ENCODE measurements around the gene CXXC5.

CXXC5 gene

GRCh38 chr5:139681112-139681458, 32.9 kb downstream of the CXXC5 start:
- DNase-seq (ENCODE audit: low read depth in 2 of 2): no peak

DNA sequence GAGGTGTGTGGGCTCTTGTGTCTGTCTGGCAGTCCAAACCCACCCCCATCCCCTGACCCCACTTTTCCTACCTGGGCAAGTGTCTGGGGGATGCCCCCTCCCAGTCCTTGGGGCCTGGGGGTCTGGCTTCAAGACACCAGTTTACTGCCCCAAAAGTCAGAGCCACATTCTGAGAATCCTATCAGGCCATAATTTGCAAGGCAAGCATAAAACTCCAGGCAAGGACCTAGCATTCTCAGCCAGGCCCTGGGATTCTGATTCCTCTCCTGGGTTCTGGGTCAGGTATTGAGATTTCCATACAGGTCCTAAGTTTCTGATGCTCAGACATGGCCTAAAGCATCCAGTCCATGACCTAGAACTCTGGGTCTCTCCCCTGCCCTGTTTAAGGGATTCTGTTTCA, 33.3 kb downstream of the CXXC5 start:
- DNase-seq (ENCODE audit: low read depth in 2 of 2): no peak

DNA sequence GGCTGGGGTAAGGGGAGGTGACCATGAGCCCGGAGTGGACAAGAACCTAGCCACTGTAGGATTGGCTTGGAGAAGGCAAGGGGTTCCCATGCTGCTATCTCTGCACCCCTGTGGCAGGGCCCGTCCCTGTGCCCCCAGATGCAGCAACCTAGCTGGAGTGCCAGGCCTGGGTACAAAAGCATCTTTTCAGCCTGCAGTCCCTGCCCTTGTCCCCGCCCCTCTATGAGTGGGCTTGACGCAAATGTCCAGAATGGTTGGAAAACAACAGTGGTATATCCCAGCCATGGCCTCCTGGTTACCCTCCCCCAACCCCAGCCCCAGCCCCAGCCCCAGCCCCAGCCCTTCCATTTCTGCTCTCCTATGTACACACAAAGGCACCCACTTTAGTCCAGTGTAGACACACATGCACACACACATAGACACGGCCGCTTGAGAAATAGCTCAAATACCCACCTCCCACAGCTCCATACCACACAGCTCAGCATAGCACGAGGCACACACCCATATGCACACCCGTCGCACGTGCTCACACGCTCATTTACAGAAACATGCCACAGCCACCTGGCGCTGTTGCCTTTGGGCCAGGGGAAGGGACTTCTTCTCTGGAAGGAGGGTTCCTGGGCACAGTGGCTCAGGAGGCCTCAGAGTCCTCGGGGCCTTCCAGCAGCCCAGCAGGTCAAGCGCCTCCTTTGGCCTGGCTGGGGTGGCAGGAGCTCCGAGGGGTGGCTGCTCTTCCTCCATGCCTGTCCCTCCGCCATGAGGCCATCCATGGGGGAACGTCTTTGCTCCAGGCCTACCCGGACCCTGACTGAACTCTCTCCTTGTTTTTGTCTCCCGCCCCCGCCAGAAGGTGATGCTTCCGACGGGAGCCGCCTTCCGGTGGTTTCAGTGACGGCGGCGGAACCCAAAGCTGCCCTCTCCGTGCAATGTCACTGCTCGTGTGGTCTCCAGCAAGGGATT, 34.1 kb downstream of the CXXC5 start:
- DNase-seq (ENCODE audit: low read depth in 2 of 2): no peak

- DNase-seq (ENCODE audit: low read depth in 2 of 2): no peak
These were observed 35.4 kb downstream of the CXXC5 start for GRCh38 chr5:139683295-139684271.

DNA sequence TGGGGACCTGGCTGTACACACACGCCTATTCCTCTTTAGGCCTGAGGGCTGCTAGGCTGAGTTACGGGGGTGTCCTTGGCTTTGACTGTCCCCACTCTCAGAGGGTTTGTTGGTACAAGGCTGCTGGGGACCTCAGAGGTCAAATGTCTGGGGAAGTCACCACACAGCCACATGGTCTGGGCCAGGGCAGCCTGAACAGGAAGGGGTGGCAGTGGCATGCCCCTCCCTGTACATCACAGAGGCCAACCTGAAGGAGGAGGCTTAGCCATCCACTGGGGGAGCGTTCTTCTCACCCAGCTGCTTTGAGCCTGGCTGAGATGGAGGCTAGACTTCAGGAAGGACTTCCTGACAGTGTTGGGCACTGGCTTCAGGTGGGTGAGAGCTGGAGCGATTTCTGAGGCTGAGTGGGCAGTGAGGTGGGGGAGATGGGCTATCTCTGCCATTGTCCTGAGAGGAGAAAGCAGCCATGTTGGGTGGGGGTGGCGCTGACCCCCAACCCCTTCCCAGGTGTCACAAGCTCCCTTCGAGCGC, 36.3 kb downstream of the CXXC5 start:
- no peak for DNase-seq (ENCODE audit: low read depth in 2 of 2)

DNA sequence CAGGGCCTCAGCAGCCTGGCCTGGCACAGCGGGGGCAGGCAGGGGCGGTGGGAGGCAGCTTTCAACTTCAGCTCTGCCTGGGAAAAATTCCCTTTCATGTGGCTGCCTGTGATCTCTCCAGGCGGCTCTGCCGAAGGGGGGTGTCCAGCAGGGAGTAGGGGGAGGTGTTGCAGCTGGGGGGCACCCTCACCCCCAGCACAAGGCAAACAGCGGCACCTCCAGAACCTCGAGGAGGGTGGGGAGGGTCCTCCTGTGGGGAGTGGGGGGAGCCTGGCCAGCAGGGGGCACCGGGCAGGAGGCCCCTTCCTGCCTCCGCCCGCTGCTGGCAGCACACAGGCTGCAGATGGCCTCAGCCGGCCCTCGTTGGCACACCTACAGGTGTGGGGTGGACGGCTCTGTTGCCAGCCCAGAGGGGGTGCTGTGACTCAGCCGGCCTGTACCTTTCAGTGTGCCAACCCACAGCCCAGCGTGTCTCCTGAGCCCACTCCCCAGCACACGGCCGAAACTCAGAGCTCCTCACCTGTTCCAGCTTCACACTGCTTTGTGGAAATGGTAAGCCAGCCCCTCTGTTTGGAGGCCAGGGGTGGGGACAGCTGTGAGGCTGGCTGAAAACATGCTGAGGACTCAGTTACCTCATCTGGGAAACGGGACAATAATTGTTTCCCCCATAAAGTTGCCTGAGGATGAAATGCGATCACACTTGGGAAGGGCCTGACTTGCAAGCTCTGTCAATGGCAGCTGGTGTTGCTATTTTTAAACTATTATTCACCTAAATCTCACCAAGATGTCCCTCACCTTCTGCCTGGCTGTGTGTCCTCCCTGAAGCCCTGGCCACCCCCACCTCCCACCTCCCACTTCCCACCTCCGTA, 37.0 kb downstream of the CXXC5 start:
- DNase-seq (ENCODE audit: low read depth in 2 of 2): no peak

DNA sequence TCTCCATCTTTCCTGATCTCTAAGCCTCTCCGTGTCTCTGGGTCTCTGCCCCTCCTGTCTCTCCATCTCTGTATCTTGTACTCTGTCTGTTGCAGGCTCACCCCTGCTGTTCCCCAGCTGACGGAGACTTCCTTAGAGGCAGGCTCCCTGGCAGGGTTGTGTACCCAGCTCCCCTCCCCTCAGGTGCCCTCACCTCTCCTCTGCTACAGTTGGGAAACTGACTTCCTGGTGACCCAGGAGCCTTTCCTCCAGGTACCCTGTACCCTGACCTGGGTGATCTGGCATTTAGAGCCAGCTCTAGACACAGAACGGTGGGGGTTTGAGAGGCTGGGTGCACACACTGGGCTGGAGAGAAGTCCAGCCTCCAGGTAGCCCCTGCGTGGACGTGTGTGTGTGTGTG, 37.7 kb downstream of the CXXC5 start:
- no peak for DNase-seq (ENCODE audit: low read depth in 2 of 2)

DNA sequence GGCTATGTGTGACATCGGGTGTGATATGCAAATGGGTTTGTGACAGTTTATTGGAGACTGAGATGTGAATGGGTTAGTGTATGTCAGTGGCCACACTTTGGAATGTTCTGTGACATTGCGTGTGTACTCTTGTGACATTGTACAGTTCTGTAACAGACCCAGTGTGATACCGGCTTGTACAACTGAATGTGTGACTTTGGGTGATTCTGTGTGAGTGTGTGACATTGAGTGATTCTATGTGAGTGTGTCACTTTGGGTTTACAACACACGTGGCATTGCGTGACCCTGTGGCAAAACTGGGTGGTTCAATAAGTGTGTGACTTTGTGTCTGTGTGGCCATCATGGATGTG, 38.2 kb downstream of the CXXC5 start:
- DNase-seq (ENCODE audit: low read depth in 2 of 2): no peak

- DNase-seq (ENCODE audit: low read depth in 2 of 2): no peak
These were observed 38.7 kb downstream of the CXXC5 start for GRCh38 chr5:139686706-139687441.

DNA sequence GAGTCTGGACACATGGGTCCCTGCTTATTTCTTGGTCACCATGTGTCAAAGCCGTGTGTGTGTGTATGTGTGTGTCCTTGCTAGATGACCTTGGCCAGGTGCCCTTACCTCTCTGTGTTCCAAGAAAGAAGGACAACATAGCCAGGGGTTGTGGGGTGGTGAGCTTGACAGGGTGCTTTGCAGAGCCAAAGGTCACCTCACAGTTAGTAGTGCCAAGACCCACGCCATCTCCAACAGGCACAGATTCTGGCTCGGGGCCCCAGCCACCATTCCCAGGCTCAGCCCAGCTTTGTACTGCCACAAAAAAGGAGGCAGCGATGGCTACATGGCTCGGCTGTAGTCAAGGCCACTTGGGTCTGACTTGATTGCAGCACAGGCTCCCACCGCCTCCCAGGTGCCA, 39.5 kb downstream of the CXXC5 start:
- DNase-seq (ENCODE audit: low read depth in 2 of 2): no peak

GRCh38 chr5:139688088-139688702, 40.0 kb downstream of the CXXC5 start:
- no peak for DNase-seq (ENCODE audit: low read depth in 2 of 2)

DNA sequence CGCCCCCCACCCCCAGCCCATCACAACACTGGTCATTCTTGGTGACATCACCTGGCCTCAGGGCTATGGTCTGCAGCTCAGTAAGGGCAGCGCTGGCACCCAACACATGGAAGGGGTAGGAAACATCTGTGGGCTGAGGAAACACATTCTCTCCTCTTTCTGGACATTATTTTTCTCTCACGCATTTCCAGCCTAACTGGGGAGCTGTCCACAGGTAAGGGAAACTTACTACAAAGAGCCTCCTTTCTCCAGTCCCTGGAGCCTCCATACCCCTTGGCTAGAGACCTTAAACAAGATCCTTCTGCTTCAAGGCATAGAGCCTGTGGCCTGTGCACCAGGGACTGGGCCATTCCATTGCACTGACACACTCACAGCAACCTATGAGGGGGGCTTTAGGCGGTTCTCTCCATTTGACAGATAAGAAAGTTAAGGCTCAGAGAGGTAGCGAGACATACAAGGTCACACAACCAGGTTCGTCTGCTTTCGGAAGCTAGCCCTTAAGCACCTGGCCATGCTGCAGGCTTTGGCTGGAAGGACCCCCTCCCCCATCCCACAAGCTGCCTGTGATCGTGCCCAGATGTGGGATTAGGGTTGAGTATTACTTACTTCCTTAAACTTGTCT, 40.7 kb downstream of the CXXC5 start:
- no peak for DNase-seq (ENCODE audit: low read depth in 2 of 2)

DNA sequence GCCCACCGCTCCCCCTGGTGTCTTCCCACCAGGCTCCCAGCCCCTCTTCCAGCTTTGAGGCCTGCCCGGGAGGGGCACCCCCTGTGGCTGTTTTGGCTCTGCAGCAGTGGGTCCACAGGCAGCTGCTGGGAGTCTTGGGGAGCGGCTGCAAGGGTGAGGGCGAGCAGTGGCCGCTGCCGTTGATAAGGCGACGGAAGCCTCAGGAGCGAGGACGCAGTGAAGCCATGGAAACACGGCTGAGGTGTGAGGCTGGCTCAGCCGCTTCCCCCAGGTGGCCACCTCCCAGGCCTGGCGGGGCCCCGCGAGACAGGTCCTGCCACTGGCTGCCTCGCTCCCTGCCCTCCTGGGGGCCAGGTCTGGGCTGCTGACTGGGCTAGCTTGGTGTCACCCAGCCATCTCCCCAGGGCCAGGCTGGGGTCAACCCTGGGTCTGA, 41.5 kb downstream of the CXXC5 start:
- DNase-seq (ENCODE audit: low read depth in 2 of 2): no peak

GRCh38 chr5:139690064-139690802, 42.1 kb downstream of the CXXC5 start:
- no peak for DNase-seq (ENCODE audit: low read depth in 2 of 2)

- DNase-seq (ENCODE audit: low read depth in 2 of 2): no peak
These were observed 42.9 kb downstream of the CXXC5 start for GRCh38 chr5:139690803-139691629.

- no peak for DNase-seq (ENCODE audit: low read depth in 2 of 2)
These were observed 44.0 kb downstream of the CXXC5 start for GRCh38 chr5:139692148-139692547.

GRCh38 chr5:139692679-139693308, 44.6 kb downstream of the CXXC5 start:
- DNase-seq (ENCODE audit: low read depth in 2 of 2): no peak
